LoVo (cell line): ENCODE measurements around the gene RALGAPA2.

Source experiments
- DNase-seq: peaks from one replicate; pipeline ENCODE4 v3.0.0-alpha.2; 2016; ENCODE audit warnings: low spot score

The RALGAPA2 gene

DNA sequence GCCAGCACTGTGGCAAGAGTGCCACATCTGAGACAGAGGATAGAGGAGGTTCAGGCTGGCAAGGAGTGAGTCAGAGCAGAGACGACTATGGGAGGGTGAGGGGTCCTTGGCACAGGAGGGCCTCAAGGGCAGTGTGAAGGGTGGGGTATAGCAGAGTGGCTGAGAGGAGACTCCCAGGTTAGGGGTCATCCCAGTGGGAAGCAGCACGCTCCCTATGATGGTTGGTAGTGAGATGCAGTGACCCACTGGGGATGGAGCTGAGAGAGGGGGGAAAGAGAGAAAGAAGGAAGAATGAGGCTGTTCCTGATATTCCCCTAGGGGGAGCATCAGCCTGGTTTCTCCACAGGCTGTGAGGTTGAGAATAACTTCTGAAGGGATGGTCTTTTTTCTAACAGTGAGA lies 247.2 kb downstream of the RALGAPA2 start:
- no peak for DNase-seq

DNA sequence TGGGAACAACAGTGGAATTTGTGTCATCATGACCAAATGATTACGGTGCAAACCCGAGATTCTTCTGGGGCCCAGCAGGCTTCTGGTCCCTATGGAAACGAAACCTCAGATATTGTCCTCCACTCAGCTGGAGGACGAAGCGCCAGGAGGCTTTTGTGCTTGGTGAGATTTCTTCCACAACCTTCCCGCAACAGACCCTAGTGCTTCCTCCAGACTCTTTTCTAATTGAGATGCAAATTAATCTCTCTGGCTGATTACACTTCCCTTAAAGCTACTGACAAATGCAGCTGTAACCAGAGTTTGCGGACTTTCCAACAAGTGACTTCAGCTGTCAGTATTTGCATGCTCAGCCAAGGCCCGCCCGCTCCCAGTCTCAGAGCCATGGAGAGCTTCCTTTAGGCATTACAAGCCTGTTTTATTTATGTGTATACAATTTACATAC lies 248.5 kb downstream of the RALGAPA2 start:
- DNase-seq, result no peak

DNA sequence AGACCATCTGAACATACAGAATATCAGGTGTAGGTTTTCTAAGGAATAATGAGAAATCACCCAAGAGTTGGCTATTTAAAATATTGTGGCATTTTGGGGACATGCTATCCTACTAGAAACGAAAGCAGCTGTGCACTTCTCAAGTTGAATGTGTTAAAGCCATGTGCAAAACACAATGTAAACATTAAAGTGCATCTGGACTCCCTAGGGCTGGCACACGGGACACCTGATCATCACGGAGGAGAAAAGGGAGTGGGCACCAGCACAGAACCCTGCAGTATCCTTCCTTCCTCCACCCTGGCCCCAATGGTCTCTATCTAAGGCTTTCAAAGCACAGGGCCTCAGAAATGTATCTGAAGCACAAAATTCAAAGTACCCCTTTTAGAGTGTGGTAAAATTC lies 250.3 kb downstream of the RALGAPA2 start:
- DNase-seq, result no peak

DNA sequence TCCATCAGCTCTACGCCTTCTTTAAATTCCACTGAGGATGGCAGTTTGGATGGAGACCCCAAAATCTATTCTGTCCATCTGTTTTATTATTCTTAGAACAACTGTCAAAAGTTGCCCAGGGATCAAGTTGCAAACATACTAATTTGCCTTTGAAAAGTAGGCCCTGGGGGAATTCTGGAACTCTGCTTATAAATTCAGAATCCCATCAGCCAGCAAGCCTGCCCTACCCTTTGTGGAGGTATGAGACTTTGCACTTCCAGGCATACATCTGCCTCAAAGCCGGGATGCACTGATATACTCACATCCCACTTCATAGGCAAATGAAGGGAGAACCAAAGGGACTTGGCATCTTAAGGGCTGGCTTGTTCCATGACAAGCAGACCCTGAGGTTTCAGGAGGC lies 250.9 kb downstream of the RALGAPA2 start:
- DNase-seq, result no peak

DNA sequence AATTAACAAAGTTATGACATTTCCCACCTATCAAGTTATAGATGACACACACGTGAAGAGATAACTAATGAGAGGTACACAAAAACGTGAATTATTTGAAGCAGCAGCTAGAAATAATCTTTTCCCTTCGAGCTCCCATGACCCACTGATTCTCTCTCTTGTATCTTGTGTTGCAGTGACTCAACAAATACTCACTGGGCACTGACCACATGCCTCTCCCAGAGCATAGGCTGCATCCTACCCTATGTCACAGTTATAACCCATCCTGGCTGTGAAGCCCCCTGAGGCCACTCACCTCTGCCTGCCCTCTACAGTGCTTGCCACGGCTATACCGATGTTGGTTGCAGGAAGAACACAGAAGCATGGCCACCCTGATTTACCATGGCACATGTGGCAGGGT lies 252.7 kb downstream of the RALGAPA2 start:
- DNase-seq, result no peak

DNA sequence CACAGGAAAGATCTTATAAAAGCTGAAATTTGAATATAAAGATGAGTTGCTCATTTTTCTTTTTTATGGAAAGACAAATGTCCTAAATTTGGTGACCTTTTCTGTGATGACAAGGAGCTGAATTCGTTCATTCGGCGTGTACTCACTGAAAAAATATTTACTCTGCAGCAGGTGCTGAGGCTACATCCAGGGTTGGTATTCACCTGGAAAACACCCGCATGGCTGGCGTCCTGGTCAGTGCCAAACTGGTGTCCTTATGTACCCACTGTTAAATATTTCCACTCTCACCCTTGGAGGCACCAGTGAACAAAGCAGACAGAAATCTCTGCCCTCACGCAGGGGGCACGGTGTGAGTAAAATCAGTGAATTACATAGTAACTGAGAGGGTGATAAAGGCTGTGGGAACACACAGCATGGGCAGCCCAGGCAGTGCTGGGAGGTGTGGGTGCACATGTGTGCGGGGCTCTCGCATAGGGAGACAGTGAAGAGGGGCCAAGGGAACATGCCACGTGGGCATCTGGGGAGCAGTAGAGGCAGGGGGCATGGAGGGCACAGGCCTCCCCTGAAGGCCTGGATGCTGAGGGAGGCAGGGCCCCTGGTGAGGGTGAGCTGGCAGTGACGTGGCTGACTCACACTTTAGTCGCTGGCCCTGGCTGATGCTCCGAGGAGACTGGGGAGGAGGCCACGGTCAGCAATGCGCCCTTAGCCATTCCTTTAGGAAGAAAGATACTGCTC lies 254.9 kb downstream of the RALGAPA2 start:
- no peak for DNase-seq

DNA sequence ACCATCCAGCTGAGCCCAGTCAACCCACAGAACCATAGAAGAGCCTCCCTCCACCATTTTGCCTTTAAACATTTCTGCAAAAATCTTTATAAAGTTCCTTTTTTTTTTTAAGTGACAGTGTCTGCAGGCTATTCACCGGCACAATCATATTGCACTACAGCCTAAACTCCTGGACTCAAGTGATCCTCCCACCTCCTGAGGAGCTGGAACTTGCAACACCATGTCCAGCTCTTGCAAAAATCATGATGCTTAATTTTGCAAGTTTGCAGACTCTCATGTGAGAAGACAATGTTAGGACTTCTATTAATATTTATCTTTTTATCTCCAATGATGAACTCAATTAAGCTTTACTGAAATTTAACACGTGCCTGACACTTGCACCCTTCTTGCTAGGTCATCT lies 255.7 kb downstream of the RALGAPA2 start:
- no peak for DNase-seq

DNA sequence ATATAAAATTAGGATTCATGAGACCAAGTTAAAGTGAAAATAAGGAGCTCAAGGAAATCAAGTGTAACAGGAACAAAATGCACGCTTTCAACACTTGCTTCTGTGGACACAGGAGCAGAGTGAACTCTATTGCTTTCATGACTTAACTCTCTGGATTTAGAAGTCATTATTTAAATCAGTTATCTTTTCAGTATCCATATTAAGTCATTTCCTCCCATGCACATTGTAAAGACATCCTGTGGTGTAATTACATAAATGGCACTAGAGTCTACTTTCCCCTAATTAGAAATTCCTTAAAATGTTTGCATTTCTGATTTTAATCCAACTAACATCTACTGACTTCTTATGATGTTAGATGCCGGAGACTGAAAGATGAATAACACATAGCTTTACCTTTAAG lies 256.5 kb downstream of the RALGAPA2 start:
- DNase-seq, result no peak

DNA sequence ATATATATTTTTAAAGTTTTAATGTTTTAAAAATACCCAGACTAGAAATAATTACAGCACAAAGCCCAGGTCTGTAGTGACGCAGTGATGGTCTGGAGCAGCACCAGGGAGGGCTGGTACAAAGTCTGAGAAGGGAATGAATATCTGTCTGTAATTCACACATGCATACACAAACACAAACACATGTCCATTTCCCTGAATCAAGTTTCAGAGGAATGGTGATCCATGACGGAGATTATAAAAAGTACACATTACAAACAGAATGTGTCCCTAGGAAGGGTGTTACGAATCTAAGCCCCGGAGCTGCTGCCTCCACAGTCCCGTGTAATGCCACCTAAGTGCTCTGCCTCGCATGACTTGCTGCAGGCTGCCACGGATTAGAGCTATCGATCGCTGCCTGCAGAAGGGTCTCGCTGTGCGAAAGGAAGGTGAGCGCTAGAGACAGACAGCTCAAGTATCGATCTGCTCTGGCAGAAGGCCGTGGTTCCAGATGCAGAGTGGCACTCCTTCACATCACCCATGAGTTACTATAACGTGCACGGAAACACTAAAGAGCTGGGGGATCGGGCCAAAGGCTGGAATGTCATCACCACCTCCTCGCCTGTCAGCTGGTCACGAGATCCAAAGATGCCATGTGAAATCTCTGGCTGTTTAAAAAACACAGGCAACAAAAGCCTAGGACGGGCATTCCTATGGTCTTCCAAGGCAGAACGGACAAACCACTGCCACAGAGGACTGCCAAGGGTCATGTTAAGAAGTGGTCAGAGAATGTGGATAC lies 257.4 kb downstream of the RALGAPA2 start:
- no peak for DNase-seq

DNA sequence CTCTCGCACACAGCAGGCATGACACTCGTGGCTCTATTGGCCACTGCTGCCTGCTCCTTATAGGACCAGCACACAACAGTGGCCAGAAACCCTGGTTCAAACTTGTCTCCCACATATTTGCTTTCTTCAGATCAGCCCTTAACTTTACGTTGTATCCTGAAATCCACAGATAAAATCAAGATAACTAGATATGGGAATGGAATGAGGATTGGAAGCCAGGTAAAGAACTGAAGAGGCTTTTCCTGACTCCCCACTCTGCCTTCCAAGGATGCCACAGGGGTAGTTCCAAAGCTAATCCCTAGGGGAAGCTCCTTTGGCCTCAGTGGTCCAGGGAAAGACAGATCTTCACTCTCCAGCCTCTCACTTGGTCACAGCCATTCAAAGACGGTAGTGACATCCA lies 258.1 kb downstream of the RALGAPA2 start:
- no peak for DNase-seq

DNA sequence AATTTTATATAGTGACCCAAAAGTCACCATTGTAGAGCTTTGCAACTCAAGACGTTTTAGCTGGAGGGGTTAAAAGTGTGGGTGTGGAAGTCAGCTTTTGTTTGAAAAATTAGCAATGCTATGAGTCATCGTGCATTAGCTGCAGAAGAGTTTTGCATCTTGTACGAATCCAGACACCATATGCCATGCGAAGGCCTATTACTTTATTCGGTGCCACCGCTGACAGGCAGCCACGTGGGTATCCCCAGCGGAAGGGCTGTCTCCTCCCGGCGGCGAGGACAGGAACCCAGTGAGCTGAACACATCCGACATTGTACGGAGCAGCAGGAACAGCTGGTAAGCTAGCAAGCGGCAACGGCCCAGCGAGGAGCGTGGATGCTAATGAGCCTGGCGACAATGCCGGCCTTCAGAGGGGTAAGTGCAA lies 260.2 kb downstream of the RALGAPA2 start:
- DNase-seq, result no peak

DNA sequence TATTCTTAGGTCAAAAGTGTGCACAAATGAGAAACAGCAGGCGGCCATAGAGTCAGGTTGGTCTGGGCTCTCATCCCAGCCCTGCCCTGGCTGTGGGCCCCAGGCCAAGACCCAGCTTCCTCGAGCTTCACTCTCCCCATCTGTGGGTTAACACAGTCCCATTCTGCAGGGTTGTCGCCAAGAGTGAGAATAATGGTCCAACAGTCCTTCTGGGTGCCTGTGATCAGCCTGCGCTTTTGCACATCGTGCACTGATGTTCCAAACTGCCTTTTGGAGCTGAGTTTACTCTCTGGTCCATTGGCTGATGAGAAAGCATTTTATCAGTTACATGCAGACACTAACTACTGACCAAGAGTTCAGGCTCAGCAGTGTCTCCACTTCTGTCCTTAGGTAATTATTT lies 261.9 kb downstream of the RALGAPA2 start:
- DNase-seq, result no peak

DNA sequence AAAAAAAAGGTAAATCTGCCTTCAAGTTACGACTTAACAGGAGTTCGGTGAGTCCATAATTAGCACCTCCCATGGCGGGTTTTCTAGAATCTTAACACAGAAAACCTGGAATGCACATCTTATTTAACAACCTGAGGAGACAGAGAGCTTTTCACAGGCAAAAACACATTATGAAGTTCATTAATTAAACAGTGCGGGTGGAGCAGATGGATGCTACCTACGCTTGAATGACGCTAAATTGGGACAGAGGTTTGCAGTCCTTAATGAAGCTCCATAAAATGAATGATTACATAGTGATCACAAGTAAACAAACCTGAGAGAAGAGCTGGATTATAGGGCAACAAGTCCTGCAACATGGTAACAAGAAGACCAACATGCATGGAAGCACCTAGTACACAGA lies 263.6 kb downstream of the RALGAPA2 start:
- DNase-seq, result no peak

DNA sequence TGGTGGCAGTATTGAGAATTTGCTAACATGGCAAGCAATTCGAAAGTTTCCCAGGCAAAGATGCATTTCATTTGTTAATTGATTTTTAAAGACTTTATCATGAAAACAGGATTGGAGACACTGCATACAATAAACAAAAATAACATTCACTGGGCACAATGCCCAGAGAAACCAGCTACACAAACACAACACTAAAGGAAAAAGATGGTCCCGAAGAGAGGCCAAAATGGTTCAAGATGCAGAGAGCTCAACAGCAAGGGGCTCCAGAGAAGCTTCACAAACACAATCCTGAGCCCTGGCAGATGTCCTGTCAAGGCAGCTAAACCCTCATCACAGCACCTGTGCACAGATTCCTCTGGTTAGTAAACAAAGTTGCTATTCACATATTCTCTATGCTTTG lies 265.2 kb downstream of the RALGAPA2 start:
- no peak for DNase-seq

DNA sequence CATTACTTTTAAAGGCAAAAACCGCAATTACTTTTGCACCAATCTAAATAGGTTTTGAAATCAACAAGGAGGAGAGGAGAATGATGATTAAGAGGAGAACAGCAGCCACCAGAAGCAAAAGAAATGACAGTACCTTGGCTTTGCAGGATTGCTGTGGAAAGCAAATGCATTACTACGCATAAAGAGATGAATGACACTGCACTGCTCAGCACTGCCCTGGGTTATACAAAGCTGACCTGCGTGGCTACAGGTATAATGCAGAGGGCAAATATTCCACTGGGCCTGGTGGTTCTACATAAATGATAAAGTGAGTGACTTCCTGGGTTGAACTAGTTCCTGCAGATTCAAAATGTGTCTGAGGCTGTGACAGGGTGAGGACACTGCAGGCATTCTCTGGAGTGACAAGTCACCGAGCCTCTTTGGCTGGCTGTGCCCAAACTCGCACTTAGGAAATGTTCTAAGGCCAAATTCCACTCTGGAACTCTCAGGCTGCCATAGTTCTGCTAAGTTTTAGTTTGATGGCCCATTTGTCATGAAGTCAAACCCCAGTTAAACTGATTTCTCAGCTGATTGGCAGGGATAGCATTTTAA lies 265.9 kb downstream of the RALGAPA2 start:
- no peak for DNase-seq

DNA sequence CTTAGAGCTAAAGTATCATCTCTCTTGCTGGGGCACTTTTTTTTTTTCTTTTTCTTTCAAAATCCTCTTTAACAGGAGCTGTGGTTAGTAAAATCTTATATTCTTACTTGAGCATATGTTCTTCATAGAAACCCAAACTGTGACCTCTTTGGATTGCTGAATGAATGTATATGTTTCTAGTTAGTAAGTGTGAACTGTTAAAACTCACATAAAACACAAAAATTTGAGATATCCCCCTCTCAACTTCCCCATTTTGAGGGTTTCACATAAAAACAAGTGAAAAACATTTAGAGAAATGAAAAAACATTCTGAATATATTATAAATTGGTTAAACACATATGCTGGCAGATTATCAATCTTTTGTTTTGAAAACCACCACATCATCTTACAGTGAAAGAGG lies 266.4 kb downstream of the RALGAPA2 start:
- no peak for DNase-seq

DNA sequence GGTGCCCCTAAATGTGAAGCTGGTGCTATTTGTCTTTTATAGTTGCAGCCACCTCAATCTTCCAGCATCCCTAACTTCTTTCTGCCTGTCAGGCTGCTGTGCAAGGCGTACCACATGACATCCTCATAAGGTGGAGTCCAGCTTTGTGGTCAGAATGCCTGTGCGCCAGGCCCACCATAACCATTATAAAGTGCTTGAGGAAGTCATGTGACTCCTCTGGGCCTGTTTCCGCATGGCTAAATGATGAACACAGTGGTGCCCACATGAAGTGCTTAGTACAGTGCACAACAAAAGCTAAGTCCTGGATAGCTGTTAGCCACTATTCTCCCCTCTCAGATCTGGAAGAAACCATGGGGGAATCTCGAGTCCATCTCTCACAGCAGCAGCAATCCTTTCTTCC lies 268.9 kb downstream of the RALGAPA2 start:
- no peak for DNase-seq

DNA sequence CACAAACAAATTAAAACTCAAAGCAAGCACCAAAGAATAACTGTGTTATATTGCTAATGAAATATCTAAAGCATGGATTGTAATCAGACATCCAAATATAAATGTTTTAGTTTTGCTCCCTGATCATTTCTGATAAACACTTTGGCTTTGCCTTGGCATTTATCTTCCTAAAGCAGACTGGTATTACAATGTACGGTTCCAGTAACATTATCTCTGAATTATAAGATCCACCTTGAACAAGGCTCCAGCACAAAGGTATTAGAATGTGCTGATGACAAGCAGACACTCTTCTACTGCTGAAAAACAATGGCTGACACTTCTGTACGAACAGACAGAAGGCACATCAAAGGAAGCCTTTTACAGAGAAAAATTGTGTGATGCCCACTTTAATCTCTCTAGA lies 270.0 kb downstream of the RALGAPA2 start:
- DNase-seq, result no peak

DNA sequence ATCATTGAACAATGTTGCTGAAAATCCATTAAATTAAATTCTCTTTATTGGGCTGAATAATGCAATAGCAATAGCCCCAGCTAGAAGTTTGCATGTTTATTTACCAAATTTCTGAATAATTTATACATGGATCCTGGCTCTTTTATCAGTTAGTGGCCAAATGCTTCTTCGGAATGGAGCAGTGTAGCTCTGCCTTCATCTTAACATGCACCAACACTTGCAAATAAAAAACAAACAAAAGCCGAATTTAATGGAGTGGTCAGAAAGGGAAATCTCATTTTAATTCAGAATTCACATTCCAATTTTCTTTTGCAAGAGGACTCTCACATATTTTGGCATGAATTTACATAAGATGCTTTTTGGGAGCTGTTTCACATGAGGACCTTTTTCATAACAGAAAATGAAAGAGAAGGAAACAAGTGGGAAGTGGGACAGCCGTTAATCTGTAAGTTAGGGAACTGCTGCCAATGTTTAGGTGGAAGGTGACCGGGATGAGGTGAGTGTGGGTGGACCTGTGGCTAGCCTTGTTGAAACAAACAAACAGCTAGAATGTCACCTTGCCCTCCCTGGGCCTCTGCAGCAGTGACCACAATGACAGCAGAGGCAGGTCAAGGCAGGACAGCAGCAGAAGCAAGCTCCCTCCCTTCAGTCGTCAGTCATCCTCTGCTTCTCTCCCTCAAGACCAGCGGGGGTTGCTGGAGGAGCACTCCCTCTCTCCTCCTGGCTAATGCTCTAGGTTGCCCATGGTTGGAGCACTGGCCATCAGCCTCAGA lies 271.4 kb downstream of the RALGAPA2 start:
- no peak for DNase-seq

DNA sequence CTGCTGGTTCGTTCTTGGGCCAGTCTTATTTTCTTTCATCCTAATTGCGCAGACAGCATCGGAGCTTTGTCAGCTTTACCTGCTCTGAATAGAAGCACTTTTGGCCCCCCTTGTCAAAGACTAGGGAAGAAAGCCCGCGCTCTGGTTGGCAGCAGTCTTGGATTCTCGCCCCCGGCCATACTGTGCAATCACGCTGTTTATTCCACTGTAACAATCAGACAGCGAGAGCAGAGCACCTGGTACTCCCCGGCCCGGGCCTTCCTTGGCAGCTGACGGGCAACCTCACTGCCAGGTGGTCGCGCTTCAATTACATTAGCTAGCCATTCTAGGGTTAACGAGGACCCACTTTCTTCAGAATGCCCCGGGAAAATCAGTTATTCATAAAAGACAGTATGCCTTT lies 272.0 kb downstream of the RALGAPA2 start:
- no peak for DNase-seq

DNA sequence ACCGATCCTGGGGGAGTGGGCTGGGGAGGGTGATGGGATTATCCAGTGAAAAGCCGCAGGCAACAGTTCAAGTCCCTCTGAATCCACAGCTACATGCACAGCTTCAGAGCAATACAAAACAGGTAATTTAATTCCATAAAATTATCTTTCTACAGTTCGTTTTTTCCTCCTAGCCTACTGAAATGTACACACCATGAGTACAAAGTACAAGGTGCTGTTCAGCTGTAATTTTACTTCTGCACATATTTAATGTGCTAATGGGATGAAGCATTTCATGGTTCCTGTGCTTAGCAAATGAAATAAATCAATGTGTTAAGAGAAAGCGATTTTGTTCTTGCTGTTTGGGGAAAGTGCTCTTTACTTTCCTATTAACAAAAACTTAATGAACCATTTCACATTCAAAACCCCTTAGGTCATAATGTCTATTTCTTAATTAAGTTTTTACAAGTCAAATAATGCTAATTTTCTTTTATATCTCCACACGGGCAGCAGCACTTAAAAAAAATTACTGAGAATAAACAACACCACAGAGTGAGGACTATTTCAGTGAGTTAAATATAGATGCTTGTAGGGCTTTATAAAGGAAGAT lies 272.7 kb downstream of the RALGAPA2 start:
- DNase-seq, result no peak

DNA sequence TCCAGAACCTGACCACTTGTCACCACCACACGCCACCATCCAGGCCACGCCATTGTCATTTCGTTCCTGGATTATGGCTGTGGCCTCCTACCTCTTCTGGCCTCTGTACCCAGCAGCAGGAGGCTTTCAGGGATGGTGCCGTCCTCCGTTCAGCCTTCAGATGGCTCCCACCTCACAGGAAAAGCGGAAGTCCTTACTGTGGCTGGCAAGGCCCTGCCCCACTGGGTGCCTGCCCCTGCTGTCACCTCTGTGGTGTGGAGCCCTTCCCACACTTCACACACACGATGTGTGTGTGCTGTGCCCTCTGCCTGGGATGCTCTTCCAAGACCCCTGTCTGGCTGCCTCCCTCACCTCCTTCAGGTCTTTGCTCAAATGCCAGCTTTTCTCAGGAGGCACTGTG lies 275.1 kb downstream of the RALGAPA2 start:
- no peak for DNase-seq
